Measurements from ENCODE around the gene PSMA8. TPM values are rescaled to one million over a fixed set of nuclear protein-coding genes. Genes with fewer than 3 reads are reported as not detected.

PSMA8 gene
- total and polyA plus RNA-seq, 2 of the 8 experiments (the other 6 are each of a cell fraction or from before 2014, with no cell fraction given) = not detected

- TF ChIP-seq CHD7 (IDR thresholded peaks at IDR 0.05; ENCODE audit: insufficient replicate concordance, low read length) (no peak), NRF1 (IDR thresholded peaks at IDR 0.05; ENCODE audit: low read depth, low read length) (peak; percentile 13; the same call in 1 of the 2 replicates), TAF1 (IDR thresholded peaks at IDR 0.05; ENCODE audit: low read depth, low read length) (peak; percentile 87), RAD21 (IDR thresholded peaks at IDR 0.05 in 1 of 2, conservative IDR thresholded peaks at IDR 0.05 in 1 of 2; ENCODE audit: low read depth in 2 of 2, low read length in 2 of 2) (0 out of 4 replicates have a peak, but pooled peaks of 1 of the 2 experiments have one; percentile 1), CTBP2 (IDR thresholded peaks at IDR 0.05; ENCODE audit: borderline replicate concordance, insufficient read depth, insufficient read length, low read length) (peak; percentile 55), CREB1 (IDR thresholded peaks at IDR 0.05) (no peak), EGR1 (IDR thresholded peaks at IDR 0.05; ENCODE audit: borderline replicate concordance, low read depth, low read length) (0 out of 2 replicates have a peak, but pooled peaks have one; percentile 33), BACH1 (IDR thresholded peaks at IDR 0.05; ENCODE audit: low read length) (peak; percentile 3; the same call in 1 of the 2 replicates), KDM4A (IDR thresholded peaks at IDR 0.05; ENCODE audit: low read depth, low read length, severe bottlenecking) (peak; percentile 85)
These were observed 43.3 kb upstream of the PSMA8 start, which contains the start of gene SS18 (continued) for GRCh38 chr18:26090130-26091046.

Data from H1 (cell line).